SHP77 (cell line): ENCODE results near the gene MRPS21.
A peak's percentile ranks its signal among the peaks of the same experiment; 100 is the strongest.
"Not testable (repeated sequence)": the region's sequence is repeated elsewhere in the genome, so short reads cannot be mapped to it uniquely, and the experiment has no call there.

Experiments used
- DNase-seq, 2 experiments: peaks; one replicate each; lab custom pipeline; 2025; lab: John Stamatoyannopoulos, UW

Gene MRPS21

GRCh38 chr1:150281758-150282557 is 11.7 kb upstream of the MRPS21 start, which contains the start of gene CIART:
CIART (plus strand) TSS chr1:150282554; CDS start chr1:150283268, 714 bp downstream.
- peak; percentile 100 for DNase-seq

- DNase-seq = peak in 1 of 2 experiments; percentile 82
These were observed 11.1 kb upstream of the MRPS21 start for GRCh38 chr1:150282558-150282958.

- no peak for DNase-seq
These were observed 10.4 kb upstream of the MRPS21 start for GRCh38 chr1:150283260-150283659.

- DNase-seq = no peak
These were observed 5.3 kb upstream of the MRPS21 start for GRCh38 chr1:150288382-150288781.

GRCh38 chr1:150288822-150289221 is 4.8 kb upstream of the MRPS21 start:
- DNase-seq = no peak

GRCh38 chr1:150295476-150295875 is 1.8 kb downstream of the MRPS21 start:
- no peak for DNase-seq

- no peak for DNase-seq
These were observed 6.1 kb downstream of the MRPS21 start for GRCh38 chr1:150299716-150300115.

GRCh38 chr1:150302338-150302737 is 8.7 kb downstream of the MRPS21 start:
- no peak for DNase-seq

- DNase-seq = no peak
These were observed 9.2 kb downstream of the MRPS21 start for GRCh38 chr1:150302902-150303301.

- not testable (repeated sequence) for DNase-seq
These were observed 14.9 kb downstream of the MRPS21 start for GRCh38 chr1:150308585-150308984.

- DNase-seq = peak; percentile 74 to 80
These were observed 16.3 kb downstream of the MRPS21 start for GRCh38 chr1:150309758-150310508.

GRCh38 chr1:150311762-150312161 is 18.1 kb downstream of the MRPS21 start:
- DNase-seq = no peak

- not testable (repeated sequence) for DNase-seq
These were observed 21.0 kb downstream of the MRPS21 start for GRCh38 chr1:150314691-150315090.

GRCh38 chr1:150320667-150320978 is 27.0 kb downstream of the MRPS21 start:
- DNase-seq = no peak

- no peak for DNase-seq
These were observed 28.1 kb downstream of the MRPS21 start for GRCh38 chr1:150321826-150322166.

GRCh38 chr1:150322310-150322709 is 28.6 kb downstream of the MRPS21 start:
- DNase-seq = no peak

- no peak for DNase-seq
These were observed 39.1 kb downstream of the MRPS21 start for GRCh38 chr1:150332651-150333290.

GRCh38 chr1:150346316-150346715 is 52.7 kb downstream of the MRPS21 start:
- DNase-seq = no peak

- DNase-seq = no peak
These were observed 59.2 kb downstream of the MRPS21 start for GRCh38 chr1:150352866-150353265.
